Activated T-cell treated with anti-CD3 and anti-CD28 coated beads, Interleukin-2, amount 50 U/mL, for 24 hours (primary cell): Measurements from ENCODE around the gene TTLL11.
"Not testable (repeated sequence)": the region's sequence is repeated elsewhere in the genome, so short reads cannot be mapped to it uniquely, and the experiment has no call there.

Experiments
- DNase-seq: peaks from one replicate; pipeline ENCODE4 v3.0.0-alpha.2; 2020
- H3K27ac Mint-ChIP-seq: 2 replicates; pipeline ENCODE4 v1.8.0; 2020; ENCODE audit warnings: mild to moderate bottlenecking, mixed read lengths
- H3K27me3 Mint-ChIP-seq: 2 replicates; pipeline ENCODE4 v1.8.0; 2020; ENCODE audit warnings: mixed read lengths
- H3K36me3 Mint-ChIP-seq: 2 replicates; pipeline ENCODE4 v1.8.0; 2020; ENCODE audit warnings: low read depth, mixed read lengths
- H3K4me1 Mint-ChIP-seq: 2 replicates; pipeline ENCODE4 v1.8.0; 2020; ENCODE audit warnings: low read depth, mixed read lengths
- H3K4me3 Mint-ChIP-seq: 2 replicates; pipeline ENCODE4 v1.8.0; 2020; ENCODE audit warnings: mild to moderate bottlenecking, moderate library complexity, mixed read lengths
- H3K9me3 Mint-ChIP-seq: 2 replicates; pipeline ENCODE4 v1.8.0; 2020; ENCODE audit warnings: mixed read lengths

TTLL11 gene

GRCh38 chr9:122087406-122088200 is 5.5 kb downstream of the TTLL11 start:
- H3K27ac Mint-ChIP-seq = no peak overlapping the region
- no peak overlapping the region for H3K4me3 Mint-ChIP-seq
- peaks cover 13% of the 10 kb centered on the region for H3K36me3 Mint-ChIP-seq
- no peaks in the 10 kb centered on the region for H3K27me3 Mint-ChIP-seq
- H3K9me3 Mint-ChIP-seq = no peaks in the 10 kb centered on the region
- DNase-seq = no peak
- peaks cover 36% of the 10 kb centered on the region for H3K4me1 Mint-ChIP-seq

- Mint-ChIP-seq H3K27me3 (no peaks in the 10 kb centered on the region), H3K9me3 (no peaks in the 10 kb centered on the region), H3K36me3 (peaks cover 10% of the 10 kb centered on the region), H3K27ac (no peak overlapping the region), H3K4me3 (no peak overlapping the region), H3K4me1 (peaks cover 32% of the 10 kb centered on the region)
- DNase-seq = no peak
Measured at GRCh38 chr9:122086873-122087272, 6.2 kb downstream of the TTLL11 start.

- no peak for DNase-seq
- no peak overlapping the region for H3K4me3 Mint-ChIP-seq
- H3K36me3 Mint-ChIP-seq = peaks cover 5% of the 10 kb centered on the region
- H3K4me1 Mint-ChIP-seq = peaks cover 16% of the 10 kb centered on the region
- H3K27me3 Mint-ChIP-seq = no peaks in the 10 kb centered on the region
- H3K27ac Mint-ChIP-seq = no peak overlapping the region
- no peaks in the 10 kb centered on the region for H3K9me3 Mint-ChIP-seq
Measured at GRCh38 chr9:122085260-122085659, 7.8 kb downstream of the TTLL11 start.

- no peaks in the 10 kb centered on the region for H3K27me3 Mint-ChIP-seq
- H3K9me3 Mint-ChIP-seq = peaks cover 1% of the 10 kb centered on the region
- peaks cover 5% of the 10 kb centered on the region for H3K36me3 Mint-ChIP-seq
- no peak overlapping the region for H3K27ac Mint-ChIP-seq
- no peak overlapping the region for H3K4me3 Mint-ChIP-seq
- peaks cover 12% of the 10 kb centered on the region for H3K4me1 Mint-ChIP-seq
- no peak for DNase-seq
Measured at GRCh38 chr9:122084026-122084675, 9.0 kb downstream of the TTLL11 start.

- Mint-ChIP-seq H3K4me1 (peaks cover 10% of the 10 kb centered on the region), H3K27ac (no peak overlapping the region), H3K4me3 (no peak overlapping the region), H3K36me3 (peaks cover 25% of the 10 kb centered on the region), H3K27me3 (no peaks in the 10 kb centered on the region), H3K9me3 (peaks cover 10% of the 10 kb centered on the region)
- no peak for DNase-seq
Measured at GRCh38 chr9:122080986-122081385, 12.1 kb downstream of the TTLL11 start.

GRCh38 chr9:122078557-122078956 is 14.6 kb downstream of the TTLL11 start:
- no peak overlapping the region for H3K27ac Mint-ChIP-seq
- DNase-seq = no peak

GRCh38 chr9:122076773-122077172 is 16.3 kb downstream of the TTLL11 start:
- H3K4me1 Mint-ChIP-seq = peaks cover 2% of the 10 kb centered on the region
- DNase-seq = no peak
- no peak overlapping the region for H3K27ac Mint-ChIP-seq
- no peak overlapping the region for H3K4me3 Mint-ChIP-seq
- peaks cover 10% of the 10 kb centered on the region for H3K9me3 Mint-ChIP-seq
- peaks cover 26% of the 10 kb centered on the region for H3K36me3 Mint-ChIP-seq
- no peaks in the 10 kb centered on the region for H3K27me3 Mint-ChIP-seq

More at GRCh38 chr9:122078557-122078956, 14.6 kb downstream of the TTLL11 start:
- Mint-ChIP-seq H3K4me3 (no peak overlapping the region), H3K36me3 (peaks cover 26% of the 10 kb centered on the region), H3K27me3 (no peaks in the 10 kb centered on the region), H3K4me1 (peaks cover 7% of the 10 kb centered on the region), H3K9me3 (peaks cover 10% of the 10 kb centered on the region)

- H3K27ac Mint-ChIP-seq = no peak overlapping the region
- H3K9me3 Mint-ChIP-seq = peaks cover 10% of the 10 kb centered on the region
- no peaks in the 10 kb centered on the region for H3K27me3 Mint-ChIP-seq
- H3K4me3 Mint-ChIP-seq = no peak overlapping the region
- peaks cover 26% of the 10 kb centered on the region for H3K36me3 Mint-ChIP-seq
- no peak for DNase-seq
- H3K4me1 Mint-ChIP-seq = peaks cover 2% of the 10 kb centered on the region
Measured at GRCh38 chr9:122076117-122076516, 17.0 kb downstream of the TTLL11 start.

GRCh38 chr9:122075135-122076030 is 17.7 kb downstream of the TTLL11 start:
- no peak overlapping the region for H3K27ac Mint-ChIP-seq
- no peak for DNase-seq
- no peaks in the 10 kb centered on the region for H3K27me3 Mint-ChIP-seq
- H3K4me1 Mint-ChIP-seq = peaks cover 2% of the 10 kb centered on the region
- H3K9me3 Mint-ChIP-seq = peaks cover 10% of the 10 kb centered on the region
- no peak overlapping the region for H3K4me3 Mint-ChIP-seq
- peaks cover 26% of the 10 kb centered on the region for H3K36me3 Mint-ChIP-seq

- DNase-seq = no peak
- Mint-ChIP-seq H3K9me3 (no peaks in the 10 kb centered on the region), H3K36me3 (peaks cover 7% of the 10 kb centered on the region), H3K4me1 (peaks cover 2% of the 10 kb centered on the region), H3K27me3 (no peaks in the 10 kb centered on the region), H3K27ac (no peak overlapping the region), H3K4me3 (no peak overlapping the region)
Measured at GRCh38 chr9:122071715-122072114, 21.4 kb downstream of the TTLL11 start.

GRCh38 chr9:122070728-122071515 is 22.2 kb downstream of the TTLL11 start:
- no peak overlapping the region for H3K27ac Mint-ChIP-seq
- peaks cover 8% of the 10 kb centered on the region for H3K4me1 Mint-ChIP-seq
- no peak overlapping the region for H3K4me3 Mint-ChIP-seq
- H3K27me3 Mint-ChIP-seq = no peaks in the 10 kb centered on the region
- no peak for DNase-seq
- peaks cover 4% of the 10 kb centered on the region for H3K36me3 Mint-ChIP-seq
- no peaks in the 10 kb centered on the region for H3K9me3 Mint-ChIP-seq

- H3K4me3 Mint-ChIP-seq, H3K27ac Mint-ChIP-seq, DNase-seq, H3K36me3 Mint-ChIP-seq, H3K9me3 Mint-ChIP-seq, H3K4me1 Mint-ChIP-seq, H3K27me3 Mint-ChIP-seq: not testable (repeated sequence)
Measured at GRCh38 chr9:122066680-122067079, 26.4 kb downstream of the TTLL11 start.

GRCh38 chr9:122065923-122066629 is 27.0 kb downstream of the TTLL11 start:
- H3K27ac Mint-ChIP-seq = no peak overlapping the region
- no peak overlapping the region for H3K4me3 Mint-ChIP-seq
- DNase-seq = no peak
- no peaks in the 10 kb centered on the region for H3K9me3 Mint-ChIP-seq
- no peaks in the 10 kb centered on the region for H3K27me3 Mint-ChIP-seq
- H3K36me3 Mint-ChIP-seq = peaks cover 3% of the 10 kb centered on the region
- H3K4me1 Mint-ChIP-seq = peaks cover 9% of the 10 kb centered on the region
